Measurements from ENCODE around the gene MYOM3.
"Not testable (repeated sequence)": the region's sequence is repeated elsewhere in the genome, so short reads cannot be mapped to it uniquely, and the experiment has no call there.

MYOM3 gene

GRCh38 chr1:24069817-24070216 lies 42.1 kb downstream of the MYOM3 start:
- DNase-seq: no peak

- no peak for DNase-seq
These were observed 44.0 kb downstream of the MYOM3 start for GRCh38 chr1:24067978-24068377.

GRCh38 chr1:24065304-24065703 lies 46.6 kb downstream of the MYOM3 start:
- no peak for DNase-seq

GRCh38 chr1:24062221-24062620 lies 49.7 kb downstream of the MYOM3 start:
- DNase-seq: no peak

- no peak for DNase-seq
These were observed 51.5 kb downstream of the MYOM3 start for GRCh38 chr1:24060482-24060881.

GRCh38 chr1:24058671-24059455 lies 53.1 kb downstream of the MYOM3 start:
- DNase-seq: no peak

GRCh38 chr1:24057171-24057570 lies 54.8 kb downstream of the MYOM3 start:
- DNase-seq: no peak

GRCh38 chr1:24055681-24056080 lies 56.3 kb downstream of the MYOM3 start:
- no peak for DNase-seq

- no peak for DNase-seq
These were observed 59.7 kb downstream of the MYOM3 start for GRCh38 chr1:24052220-24052619.

- no peak for DNase-seq
These were observed 60.6 kb downstream of the MYOM3 start for GRCh38 chr1:24051206-24051945.

GRCh38 chr1:24049733-24050132 lies 62.2 kb downstream of the MYOM3 start:
- no peak for DNase-seq

GRCh38 chr1:24048894-24049293 lies 63.0 kb downstream of the MYOM3 start:
- not testable (repeated sequence) for DNase-seq

- DNase-seq: no peak
These were observed 63.6 kb downstream of the MYOM3 start for GRCh38 chr1:24048205-24048869.

GRCh38 chr1:24047110-24047477 lies 64.8 kb downstream of the MYOM3 start:
- peak; percentile 62 for DNase-seq

GRCh38 chr1:24045771-24046170 lies 66.2 kb downstream of the MYOM3 start:
- peak; percentile 48 for DNase-seq

- not testable (repeated sequence) for DNase-seq
These were observed 67.3 kb downstream of the MYOM3 start for GRCh38 chr1:24044672-24045071.

- DNase-seq: no peak
These were observed 68.4 kb downstream of the MYOM3 start for GRCh38 chr1:24043345-24044032.

GRCh38 chr1:24042315-24042714 lies 69.6 kb downstream of the MYOM3 start:
- no peak for DNase-seq

GRCh38 chr1:24036088-24036487 lies 75.8 kb downstream of the MYOM3 start:
- DNase-seq: no peak

GRCh38 chr1:24032981-24033380 lies 79.0 kb downstream of the MYOM3 start:
- DNase-seq: no peak

GRCh38 chr1:24030976-24031516 lies 80.9 kb downstream of the MYOM3 start:
- DNase-seq: not testable (repeated sequence)

GRCh38 chr1:24027838-24028468 lies 84.0 kb downstream of the MYOM3 start:
- peak; percentile 32 for DNase-seq
